ENCODE measurements around the gene LRRC73.
A peak's percentile ranks its signal among the peaks of the same experiment; 100 is the strongest.
"Not testable (repeated sequence)": the region's sequence is repeated elsewhere in the genome, so short reads cannot be mapped to it uniquely, and the experiment has no call there.

The LRRC73 gene

DNA sequence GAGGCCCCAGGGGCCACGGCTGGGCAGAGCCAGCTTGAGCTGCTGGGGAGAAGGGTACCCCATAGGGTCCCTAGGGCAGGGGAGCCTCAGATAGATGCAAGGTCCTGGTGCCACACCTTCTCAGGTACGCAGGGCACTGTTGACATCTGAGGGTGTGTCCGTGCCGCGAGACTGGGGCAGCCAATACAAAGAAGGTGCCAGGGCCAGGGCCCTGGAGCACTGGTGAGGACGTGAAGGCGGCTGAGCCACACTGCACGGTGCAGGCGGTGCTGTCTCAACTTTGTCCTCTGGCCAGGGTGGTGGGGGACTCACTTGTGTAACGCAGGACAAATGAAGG is 649 bp upstream of the LRRC73 start:
- DNase-seq (ENCODE audit: low spot score): no peak

DNA sequence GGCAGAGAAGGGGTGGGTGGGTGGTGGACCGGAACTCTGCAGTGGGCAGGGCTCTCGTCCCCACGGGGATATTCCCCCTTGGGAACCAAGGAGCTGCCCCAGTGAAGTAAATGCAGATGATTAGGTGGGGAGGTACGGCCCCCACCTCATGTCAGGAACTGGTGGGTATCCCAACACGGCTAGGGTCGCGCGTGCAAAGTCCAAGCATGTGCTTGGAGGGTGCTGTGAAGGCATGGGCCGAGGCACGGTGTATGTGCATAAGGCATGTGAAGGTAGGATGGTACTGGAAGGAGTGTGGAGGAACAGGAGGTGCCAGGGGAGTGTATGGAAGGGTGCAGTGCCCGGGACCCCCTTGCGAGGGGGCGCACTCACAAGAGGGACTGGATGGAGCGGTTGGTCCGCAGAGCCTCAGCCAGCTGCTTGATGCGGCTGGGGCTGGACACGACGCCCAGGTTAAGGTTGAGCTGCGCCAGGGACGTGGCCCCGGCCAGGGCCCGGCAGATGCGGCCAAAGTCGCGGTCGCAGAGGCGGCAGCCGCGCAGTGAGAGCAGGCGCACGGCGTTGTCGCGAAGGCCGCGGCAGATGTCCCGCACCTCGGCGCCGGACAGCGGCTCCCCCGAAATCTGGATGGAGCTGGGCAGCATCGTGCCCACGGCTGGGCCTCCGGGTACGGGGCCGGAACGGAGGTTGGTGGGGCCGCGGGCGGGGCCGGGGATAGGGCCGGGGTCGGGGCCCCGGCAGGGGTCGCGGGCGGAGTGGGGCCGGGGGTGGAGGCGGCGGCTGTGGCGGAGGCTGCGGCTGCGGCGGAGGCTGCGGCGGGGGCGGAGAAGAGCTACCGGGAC is 783 bp downstream of the LRRC73 start:
- DNase-seq (ENCODE audit: low spot score): no peak

DNA sequence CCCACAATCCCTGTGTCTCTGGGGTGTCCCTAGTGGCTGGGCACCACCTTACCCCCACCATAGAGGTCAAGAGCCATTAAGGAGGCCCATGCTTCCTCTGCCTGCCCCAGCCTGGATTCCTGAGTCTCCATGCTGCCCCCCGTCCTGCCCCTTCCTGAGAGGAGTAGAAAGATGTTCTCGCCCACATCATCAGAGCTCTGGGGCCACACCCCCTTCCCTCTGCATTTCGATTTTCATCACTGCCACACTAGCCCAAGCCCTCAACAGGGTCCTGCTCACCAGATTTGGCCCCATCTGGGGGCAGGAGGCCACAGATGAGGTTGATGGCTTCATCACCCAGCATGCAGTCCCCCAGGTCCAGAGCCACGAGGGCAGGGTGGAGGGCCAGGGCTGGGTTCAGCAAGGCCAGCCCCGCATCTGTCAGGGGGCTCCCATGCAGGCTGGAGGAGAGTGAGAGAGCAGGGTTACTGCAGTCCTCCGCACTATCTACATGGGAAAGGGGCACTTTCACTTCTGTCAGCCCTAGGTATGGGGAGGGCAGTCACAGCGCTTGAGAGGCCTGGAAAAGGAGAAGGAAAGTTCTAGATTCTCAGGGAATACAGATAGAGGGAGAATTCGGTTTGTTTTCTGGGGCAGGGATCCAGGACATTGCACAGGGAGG is 1.5 kb downstream of the LRRC73 start:
- DNase-seq (ENCODE audit: low spot score): no peak

DNA sequence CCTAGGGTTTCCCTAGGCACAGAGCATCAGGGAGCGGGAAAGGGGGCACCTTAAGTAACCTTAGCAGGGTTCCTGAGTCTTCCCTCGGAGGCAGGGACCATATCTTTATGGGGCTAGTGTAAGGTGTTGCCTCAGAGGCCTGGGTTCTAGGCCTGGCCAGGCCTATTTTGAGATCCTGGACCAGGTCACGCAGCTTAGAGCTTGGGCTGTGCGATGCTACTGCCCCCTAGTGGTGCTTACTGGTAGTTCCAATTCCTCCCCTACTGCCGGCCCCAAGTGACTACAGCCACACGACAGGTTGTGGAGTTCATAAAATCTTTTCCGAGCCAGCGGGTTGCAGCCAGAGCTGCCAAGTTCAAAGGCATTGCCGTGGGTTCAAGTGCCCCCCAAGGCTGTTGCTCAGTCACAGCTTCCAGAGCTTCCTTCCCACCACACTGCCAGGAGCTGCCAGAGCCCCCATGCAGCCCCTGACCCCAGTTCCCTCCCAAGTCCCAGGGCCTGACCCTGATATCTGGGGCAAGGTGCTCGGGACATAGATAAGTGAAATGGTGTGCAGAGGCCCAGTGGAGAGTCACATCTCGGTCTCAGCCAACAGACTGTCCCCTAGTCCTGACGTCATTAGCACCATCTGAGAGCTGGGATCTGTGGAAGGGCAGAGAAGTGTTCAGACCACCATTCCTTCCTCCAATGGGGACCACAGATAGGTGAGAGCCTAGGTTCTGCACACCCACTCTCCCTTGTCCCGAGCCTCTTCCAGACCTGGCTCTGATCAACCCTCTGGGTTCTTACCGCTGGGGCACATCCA is 3.3 kb downstream of the LRRC73 start:
- peak; percentile 73 for DNase-seq (ENCODE audit: low spot score)

DNA sequence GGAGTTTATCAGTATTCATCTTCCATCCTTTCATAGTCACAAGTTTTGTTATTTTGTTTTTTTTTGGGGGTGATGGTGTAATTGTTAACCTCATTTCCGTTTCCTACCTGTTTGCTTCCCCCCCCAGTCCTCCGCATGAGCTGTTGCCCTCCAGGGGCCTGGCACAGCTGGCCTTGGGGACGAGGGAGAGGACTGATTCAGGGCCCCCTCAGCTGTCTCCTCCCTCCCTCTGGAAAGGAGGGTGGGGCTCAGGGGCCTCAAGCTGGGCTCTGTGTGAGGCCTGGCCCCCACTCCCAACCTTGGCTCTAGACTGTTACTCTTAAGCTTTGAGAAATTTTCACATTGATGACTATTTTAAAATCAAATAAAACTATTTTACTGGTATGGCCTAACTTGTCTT is 4.0 kb downstream of the LRRC73 start:
- DNase-seq (ENCODE audit: low spot score): no peak

DNA sequence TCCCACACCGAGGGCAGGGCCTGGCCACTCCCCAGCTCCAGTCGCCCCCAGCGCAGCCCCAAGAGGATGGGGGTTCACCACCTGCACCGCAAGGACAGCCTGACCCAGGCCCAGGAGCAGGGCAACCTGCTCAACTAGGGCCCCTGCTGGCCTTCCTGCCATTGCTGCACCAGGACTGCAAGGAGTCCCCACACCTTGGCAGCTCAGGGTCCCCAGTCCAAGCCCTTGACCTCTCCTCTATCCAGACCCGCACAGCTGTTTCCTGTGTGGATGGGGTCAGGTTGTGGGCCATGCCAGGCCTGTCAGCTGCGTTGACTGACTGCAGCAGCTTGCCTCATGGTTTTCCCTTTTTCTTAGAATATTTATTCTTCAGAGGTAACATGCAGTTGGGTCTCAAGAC is 4.4 kb downstream of the LRRC73 start:
- no peak for DNase-seq (ENCODE audit: low spot score)

DNA sequence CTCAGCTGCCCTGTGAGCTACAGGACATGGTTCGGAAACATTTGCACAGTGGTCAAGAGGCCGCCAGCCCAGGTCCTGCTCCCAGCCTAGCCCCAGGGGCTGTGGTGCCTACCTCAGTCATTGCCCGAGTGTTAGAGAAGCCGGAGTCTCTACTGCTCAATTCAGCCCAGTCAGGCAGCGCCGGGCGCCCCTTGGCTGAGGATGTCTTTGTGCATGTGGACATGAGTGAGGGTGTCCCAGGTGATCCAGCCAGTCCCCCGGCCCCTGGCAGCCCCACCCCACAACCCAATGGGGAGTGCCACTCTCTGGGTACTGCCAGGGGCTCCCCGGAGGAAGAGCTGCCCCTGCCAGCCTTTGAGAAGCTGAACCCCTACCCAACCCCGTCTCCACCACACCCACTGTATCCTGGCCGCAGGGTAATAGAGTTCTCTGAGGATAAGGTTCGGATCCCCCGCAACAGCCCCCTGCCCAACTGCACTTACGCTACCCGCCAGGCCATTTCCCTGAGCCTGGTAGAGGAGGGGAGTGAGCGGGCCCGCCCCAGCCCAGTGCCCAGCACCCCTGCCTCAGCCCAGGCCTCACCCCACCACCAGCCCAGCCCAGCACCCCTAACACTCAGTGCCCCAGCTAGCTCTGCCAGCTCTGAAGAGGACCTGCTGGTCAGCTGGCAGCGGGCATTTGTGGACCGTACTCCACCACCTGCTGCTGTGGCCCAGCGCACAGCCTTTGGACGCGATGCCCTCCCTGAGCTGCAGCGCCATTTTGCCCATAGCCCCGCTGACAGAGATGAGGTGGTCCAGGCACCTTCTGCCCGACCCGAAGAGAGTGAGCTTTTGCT is 5.2 kb downstream of the LRRC73 start:
- DNase-seq (ENCODE audit: low spot score): no peak

DNA sequence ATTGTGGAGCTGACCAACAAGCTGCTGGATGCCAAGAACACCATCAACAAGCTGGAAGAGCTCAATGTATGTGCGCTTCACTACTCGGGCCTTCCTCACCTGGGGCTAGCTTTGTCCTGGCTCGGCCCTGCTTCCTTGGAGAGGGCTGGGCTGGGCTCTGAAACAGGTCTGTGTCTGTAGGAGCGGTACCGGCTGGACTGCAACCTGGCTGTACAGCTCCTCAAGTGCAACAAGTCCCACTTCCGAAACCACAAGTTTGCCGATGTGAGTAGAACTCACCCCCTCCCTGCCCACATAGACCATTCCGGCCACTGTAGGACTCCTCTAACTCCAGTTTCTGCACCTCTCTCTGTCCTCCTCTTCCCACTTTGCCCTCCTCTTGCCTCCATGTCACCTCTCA is 6.7 kb downstream of the LRRC73 start:
- DNase-seq (ENCODE audit: low spot score): no peak

DNA sequence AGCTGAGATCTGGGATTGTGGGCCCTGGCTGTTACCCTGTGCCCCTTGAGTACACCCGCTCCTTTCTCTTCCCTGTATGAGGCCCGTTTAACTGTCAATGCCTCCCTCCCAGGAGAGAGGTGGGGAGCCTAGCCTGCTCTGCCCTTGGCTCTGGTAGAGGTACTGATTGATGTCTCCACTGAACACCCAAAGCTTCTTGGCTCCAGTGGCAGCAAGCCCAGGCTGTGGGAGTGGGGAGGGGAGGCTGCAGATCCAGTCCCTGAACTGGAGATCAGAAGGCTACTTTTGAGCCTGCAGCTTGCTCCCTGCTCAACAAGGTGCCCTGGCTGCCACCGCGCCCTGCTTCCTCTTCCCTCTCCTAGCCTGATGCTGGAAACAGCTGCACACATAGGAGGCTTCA is 7.5 kb downstream of the LRRC73 start:
- no peak for DNase-seq (ENCODE audit: low spot score)

DNA sequence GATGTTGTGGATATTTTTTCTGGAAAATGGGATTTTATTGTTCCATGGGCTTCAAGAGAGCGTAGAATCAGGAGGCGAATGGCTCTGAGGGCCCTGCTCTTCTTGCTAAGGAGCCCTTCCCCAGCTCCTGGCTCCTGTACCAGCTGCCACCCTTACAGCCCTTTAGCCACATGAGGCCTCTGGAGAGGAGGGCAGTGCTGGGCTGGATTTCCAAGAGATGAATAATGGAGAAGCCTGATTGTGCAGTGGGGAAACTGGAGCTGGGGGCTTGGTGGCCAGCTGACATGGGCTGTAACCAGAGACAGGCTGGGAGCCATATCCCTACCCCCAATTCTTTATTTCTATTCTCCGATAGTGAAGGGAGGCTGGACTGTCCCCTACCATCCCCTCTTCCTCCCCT is 9.2 kb downstream of the LRRC73 start:
- DNase-seq (ENCODE audit: low spot score): no peak

DNA sequence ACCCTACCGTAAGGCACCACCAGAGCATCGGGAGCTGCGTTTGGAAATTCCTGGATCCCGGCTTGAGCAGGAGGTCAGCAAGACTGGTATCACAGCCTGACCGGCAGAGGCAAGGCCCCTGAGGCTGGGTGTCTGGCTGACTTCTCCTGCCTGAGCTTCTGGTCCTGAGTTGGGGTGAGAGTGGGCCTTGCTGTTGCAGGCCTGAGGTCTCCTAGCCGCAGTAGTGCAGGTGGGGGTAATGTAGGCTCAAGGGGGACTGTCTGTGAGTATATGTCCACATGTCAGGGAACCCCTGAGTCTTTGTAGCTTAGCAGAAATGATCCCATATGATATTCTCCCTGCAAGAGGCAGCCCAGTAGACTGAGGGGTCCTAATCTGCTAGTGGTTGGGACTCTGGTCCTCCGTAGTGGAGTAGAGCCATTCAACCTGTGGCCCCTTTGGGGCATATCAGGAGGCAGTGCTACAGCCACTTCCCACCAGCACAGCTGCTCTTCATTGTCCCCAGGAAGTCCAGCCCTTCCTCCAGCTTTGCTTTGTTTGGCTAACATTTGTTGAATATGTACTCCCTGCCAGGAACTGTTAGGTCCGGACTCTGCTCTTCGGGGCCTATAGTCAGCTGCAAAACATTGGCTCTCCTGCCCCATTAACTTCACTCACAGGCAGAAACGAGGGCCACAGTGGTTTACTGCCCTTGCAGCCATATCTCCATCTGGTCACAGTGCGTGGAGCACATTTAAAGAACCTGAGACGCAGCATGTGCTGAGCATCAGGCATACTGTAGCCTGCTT is 10.9 kb downstream of the LRRC73 start:
- no peak for DNase-seq (ENCODE audit: low spot score)

DNA sequence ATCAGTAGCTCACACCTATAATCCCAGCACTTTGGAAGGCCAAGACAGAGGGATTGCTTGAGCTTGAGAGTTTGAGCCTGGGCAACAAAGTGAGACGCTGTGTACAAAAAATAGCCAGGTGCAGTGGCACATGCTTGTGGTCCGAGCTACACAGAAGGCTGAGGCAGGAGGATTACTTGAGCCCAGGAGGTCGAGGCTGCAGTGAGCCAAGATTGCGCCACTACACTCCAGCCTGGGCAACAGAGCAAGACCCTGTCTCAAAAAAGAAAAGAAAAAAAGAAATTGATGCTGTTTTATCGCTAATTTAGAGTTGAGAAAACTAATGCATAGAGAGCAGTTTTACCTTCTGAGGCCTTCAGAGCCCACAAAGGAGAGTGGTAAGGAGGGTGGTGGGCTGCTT is 11.9 kb downstream of the LRRC73 start:
- DNase-seq (ENCODE audit: low spot score): not testable (repeated sequence)

DNA sequence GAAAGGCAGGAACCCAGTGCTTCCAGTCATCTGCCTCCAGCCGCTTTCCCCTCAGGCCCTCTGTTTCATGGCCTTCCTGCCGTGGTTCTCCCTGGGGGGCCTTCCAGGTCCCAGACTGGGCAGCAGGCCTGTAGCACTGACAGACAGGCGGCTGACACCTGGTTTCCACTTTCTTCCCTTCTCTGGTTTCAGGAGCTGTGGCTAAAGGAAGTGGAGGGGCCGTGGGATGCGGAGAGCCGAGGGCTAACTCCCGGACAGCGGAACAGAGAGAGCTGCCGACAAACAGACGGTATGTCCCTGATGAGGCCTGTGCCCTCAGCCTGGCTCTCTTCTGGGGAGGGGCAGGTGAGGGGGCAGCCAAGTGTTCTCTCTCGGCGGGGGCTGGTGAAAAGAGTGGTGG is 12.5 kb downstream of the LRRC73 start:
- DNase-seq (ENCODE audit: low spot score): no peak

DNA sequence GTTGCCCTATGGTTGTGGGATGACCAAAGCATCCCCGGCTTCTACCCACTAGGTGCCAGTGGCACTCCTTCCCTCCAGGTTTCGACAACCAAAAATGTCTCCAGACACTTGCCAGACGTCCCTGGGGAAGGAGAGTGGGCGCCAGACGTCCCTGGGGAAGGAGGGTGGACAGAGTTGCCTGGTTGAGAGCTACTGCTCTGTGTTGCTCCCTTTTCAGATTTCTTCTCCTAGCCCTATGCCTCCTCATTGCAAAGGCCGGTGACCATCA is 13.1 kb downstream of the LRRC73 start:
- DNase-seq (ENCODE audit: low spot score): no peak

DNA sequence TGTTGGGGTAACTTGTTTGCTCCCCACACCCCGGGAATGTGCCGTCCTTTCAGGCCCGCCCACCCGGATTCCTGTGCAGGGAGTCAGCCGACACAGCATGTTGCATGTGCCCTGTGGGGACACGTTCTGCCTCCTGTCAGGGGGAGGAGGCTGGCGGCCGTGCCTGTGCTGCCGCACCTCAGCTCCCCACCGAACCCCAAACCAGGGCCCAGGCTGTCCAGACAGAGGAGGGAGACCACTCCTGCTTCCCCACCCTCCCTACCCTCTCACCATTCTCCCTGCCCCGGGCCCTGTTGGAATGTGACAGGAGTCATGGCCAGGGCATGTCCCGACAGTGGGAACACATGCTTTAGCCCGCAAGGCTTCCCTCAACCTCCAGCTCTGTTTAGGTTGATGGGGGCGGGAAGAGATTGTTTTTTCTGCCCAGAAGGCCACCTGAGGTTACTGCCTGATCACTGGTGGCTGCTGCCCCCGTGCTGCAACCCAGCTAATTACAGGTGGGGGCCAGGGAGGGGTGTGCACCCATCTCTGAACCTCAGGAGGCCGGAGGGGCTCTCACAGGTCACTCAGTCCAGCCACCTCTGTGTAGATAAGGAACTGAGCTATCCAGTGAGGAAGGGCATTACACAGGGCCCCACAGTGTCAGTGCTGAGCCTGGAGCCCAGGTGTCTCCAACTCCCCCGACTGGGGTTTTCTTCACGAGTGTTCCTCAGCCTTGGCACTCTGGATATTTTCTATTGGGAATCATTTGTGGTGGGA is 13.6 kb downstream of the LRRC73 start:
- peak; percentile 56 for DNase-seq (ENCODE audit: low spot score)

DNA sequence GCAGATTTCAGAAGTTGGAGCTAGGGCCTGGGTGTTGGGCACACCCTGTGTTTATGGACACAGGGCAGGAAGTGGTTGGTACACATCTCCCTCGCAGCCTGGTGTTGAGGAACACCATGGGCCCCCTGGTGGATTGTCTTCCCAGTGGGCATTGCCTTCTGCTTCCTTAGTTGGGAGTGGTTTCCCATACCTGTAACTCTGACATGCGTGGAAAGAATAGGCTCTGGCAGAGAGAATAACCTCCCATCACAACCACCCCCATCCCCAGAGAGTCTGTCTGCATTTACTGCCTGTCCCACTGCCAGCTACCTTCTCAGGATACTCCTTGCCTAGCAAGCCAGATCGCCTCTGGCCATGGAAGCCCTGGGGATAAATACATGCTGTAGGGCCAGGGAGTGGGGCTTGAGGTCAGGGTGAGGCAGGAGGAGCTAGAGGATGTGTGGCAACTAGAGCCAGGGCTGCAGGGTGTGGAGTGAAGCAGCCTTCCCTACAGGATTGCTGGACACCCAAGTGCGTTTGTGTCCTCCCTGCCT is 14.7 kb downstream of the LRRC73 start:
- peak; percentile 29 for DNase-seq (ENCODE audit: low spot score)

DNA sequence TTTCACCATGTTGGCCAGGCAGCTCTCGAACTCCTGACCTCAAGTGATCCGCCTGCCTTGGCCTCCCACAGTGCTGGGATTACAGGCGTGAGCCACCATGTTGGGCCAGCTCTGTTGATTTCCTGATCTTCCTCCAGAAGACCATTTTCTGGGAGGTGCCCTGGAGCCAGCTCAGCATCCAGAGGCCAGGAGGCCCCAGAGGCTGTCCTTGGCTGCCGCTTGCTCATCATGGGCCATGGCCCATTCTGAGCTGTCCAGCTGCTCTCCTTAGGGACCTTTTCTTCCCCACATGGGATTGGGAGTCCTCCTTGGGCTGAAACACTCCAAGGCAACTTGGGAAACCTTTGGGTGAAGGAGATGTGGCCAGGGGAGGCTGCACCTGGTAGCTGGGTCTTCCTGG is 15.4 kb downstream of the LRRC73 start:
- DNase-seq (ENCODE audit: low spot score): no peak

DNA sequence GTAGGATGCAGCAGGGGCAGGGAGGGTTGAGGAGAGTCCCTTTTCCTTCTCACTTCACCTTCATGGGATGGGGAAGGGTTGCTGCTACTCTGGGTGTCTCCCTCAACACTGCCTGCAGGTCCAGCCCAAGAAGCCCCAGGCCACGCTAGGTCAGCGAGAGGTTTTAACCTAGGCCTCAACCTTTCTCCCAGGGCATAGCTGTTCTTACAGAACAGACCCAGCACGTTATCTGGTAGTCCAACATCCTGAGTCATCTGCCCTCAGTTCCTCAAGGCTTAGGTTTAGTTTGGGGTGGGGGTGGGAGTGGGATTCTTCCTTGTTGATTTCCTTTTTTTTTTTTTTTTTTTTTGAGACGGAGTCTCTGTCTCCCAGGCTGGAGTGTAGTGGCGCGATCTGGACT is 15.8 kb downstream of the LRRC73 start:
- DNase-seq (ENCODE audit: low spot score): no peak

DNA sequence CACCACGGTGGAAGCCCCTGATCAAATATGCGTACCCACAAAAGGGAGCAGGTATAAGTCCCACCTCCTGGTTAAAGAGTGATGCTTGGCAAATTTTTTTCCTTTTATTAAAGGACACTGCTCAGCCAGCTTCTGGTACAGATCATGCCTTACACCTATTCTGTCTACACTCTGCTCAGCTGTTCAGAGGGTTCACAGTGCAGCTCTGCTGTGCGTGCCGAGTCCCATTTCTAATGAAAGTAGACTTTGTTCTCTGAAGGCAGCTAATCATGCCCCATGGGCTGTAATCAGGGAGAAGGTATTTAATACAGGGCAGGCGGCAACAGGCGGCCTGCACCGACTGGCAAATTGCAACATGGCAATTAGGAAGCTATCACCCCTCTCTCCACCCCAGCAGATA is 16.3 kb downstream of the LRRC73 start:
- no peak for DNase-seq (ENCODE audit: low spot score)

DNA sequence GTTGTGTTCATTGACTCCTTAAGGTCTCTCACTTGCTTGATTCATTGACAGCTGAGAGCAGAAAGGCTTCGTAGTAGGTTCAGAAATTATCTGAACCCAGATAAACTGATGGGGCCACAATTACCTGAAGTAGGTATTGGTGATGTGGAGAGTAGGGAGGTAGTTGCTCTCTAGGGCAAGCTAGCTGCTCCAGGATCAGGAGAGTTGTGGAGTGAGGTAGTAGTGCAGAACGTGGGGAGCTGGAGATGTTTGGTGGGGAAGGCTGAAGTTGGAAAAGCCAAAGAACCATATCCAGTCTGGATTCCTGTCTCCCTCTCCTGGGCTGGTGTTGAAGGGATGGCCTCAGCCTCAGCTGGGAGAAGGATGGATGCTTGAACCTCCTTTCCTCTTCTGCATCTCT is 16.9 kb downstream of the LRRC73 start:
- DNase-seq (ENCODE audit: low spot score): no peak

DNA sequence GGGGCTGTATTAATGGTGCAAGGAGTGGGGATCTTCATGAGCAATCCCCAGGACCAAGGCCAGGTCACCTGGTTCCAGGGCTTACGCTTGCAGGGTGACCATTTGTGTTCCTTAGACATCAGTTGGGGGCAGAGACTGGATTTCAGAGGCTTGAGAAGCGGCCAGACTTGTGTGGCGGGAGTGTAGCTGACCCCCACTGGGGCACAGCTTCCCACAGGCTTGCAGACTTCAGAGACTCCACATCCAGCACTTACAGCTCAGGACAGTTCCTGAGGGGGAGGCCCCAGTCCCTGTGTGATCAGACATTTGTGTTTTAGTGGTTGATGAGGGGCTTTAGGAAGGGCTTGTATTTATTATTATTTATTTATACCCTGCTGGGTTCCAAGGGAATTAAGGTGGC is 17.5 kb downstream of the LRRC73 start:
- DNase-seq (ENCODE audit: low spot score): no peak
